GM18505 (cell line): ENCODE data around the gene CHIT1.

Experiments
- ATAC-seq: cut with Tn5 transposase; IDR thresholded peaks from one replicate; pipeline ENCODE4 v1.9.1; 2021; ENCODE audit not compliant: unreplicated experiment
- POLR2A ChIP-seq: IDR thresholded peaks from 4 replicates; pipeline ENCODE4 v1.6.1; 2011; ENCODE audit warnings: borderline replicate concordance; ENCODE audit not compliant: insufficient read depth, insufficient read length; ENCODE audit errors: extremely low read depth

CHIT1 gene

DNA sequence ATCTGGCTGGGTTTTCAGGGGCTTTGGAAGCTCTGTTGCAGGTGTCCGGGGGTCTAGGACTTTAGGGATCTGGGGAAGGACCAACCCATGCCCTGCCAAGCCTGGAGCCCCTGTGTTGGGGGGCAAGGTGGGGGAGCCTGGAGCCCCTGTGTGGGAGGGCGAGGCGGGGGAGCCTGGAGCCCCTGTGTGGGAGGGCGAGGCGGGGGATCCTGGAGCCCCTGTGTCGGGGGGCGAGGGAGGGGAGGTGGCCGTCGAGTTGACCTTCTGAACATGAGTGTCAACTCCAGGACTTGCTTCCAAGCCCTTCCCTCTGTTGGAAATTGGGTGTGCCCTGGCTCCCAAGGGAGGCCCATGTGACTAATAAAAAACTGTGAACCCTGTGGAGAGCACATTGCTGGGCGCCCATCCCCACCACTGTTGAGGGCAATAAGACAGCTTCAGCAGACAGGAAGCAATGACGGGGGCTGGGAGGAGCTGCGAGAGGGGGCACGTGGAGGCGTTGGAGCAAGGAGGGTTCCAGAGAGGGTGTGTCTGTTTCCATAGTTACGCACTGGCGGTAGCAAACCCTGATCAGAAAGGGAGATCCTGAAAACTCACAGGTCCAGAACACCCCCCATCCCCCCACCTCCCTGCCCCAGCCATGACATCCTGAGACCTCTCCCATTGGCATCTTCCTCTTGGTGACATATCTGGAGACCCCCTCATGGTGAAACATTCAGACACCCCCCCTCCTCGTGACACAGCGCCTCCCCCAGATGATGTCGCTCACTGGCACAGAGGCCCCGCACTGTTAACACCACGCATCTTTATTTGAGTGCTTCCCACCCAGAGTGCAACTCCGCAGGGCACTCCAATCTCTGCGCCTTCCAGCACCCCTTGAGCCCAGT, 62.2 kb downstream of the CHIT1 start:
- ATAC-seq: no peak
- TF ChIP-seq POLR2A: no peak

DNA sequence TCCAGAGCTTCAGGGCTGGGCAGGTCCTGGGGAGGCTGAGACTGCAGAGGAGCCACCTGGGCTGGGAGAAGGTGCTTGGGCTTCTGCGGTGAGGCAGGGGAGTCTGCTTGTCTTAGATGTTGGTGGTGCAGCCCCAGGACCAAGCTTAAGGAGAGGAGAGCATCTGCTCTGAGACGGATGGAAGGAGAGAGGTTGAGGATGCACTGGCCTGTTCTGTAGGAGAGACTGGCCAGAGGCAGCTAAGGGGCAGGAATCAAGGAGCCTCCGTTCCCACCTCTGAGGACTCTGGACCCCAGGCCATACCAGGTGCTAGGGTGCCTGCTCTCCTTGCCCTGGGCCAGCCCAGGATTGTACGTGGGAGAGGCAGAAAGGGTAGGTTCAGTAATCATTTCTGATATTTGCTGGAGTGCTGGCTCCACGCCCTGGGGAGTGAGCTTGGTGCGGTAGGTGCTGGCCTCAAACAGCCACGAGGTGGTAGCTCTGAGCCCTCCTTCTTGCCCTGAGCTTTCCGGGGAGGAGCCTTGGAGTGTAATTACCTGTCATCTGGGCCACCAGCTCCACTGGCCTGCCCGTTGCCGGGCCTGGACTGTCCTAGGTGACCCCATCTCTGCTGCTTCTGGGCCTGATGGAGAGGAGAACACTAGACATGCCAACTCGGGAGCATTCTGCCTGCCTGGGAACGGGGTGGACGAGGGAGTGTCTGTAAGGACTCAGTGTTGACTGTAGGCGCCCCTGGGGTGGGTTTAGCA, 63.1 kb downstream of the CHIT1 start:
- TF ChIP-seq POLR2A: no peak
- no peak for ATAC-seq
